Measurements from ENCODE around the gene ATP6V0C. TPM values are rescaled to one million over a fixed set of nuclear protein-coding genes. Genes with fewer than 3 reads are reported as not detected.
A peak's percentile ranks its signal among the peaks of the same experiment; 100 is the strongest.

ATP6V0C gene
- total and polyA plus RNA-seq, 2 donors from 2014 or later, result 303 to 520 TPM

- DNase-seq (peak in 2 of 5 donors; percentile 41 to 73), FAIRE-seq (no peak)
- TF ChIP-seq CTCF (IDR thresholded peaks at IDR 0.05; ENCODE audit: borderline replicate concordance, extremely low read depth, insufficient read depth), result no peak
- H3K27ac ChIP-seq (ENCODE audit: low read depth in 2 of 2, low read length in 2 of 2), result peak overlapping the region; percentile 3 to 32
- peak overlapping the region in 1 of 3 donors; percentile 31 for H3K9ac ChIP-seq (ENCODE audit: low read length in 3 of 3)
- H3K9me3 ChIP-seq (ENCODE audit: control insufficient read depth in 2 of 3, insufficient read depth in 1 of 3, low read length in 3 of 3), result no peaks in the 10 kb centered on the region
- H3K27me3 ChIP-seq (ENCODE audit: control insufficient read depth, insufficient read depth, low read length), result no peaks in the 10 kb centered on the region
- intact Hi-C loops (cut with DNase I), result no loop called here
- H3K4me3 ChIP-seq (ENCODE audit: low read length in 3 of 3), result no peak overlapping the region
- H3K36me3 ChIP-seq (ENCODE audit: control insufficient read depth in 2 of 3, insufficient read depth in 3 of 3, low read length in 3 of 3), result no peaks in the 10 kb centered on the region
- H3K4me1 ChIP-seq (ENCODE audit: control insufficient read depth in 2 of 3, insufficient read depth in 2 of 3, low read depth in 1 of 3, low read length in 3 of 3), result peaks cover 2 to 57% (median 16%) of the 10 kb centered on the region in 3 donors
Measured at GRCh38 chr16:2483939-2484897, 29.5 kb upstream of the ATP6V0C start.

- Histone ChIP-seq H3K9me3 (ENCODE audit: control insufficient read depth in 2 of 3, insufficient read depth in 1 of 3, low read length in 3 of 3) (no peaks in the 10 kb centered on the region), H3K9ac (ENCODE audit: low read length in 3 of 3) (no peak overlapping the region), H3K27ac (ENCODE audit: low read depth in 2 of 2, low read length in 2 of 2) (peak overlapping the region in 1 of 2 donors; percentile 23), H3K27me3 (ENCODE audit: control insufficient read depth, insufficient read depth, low read length) (no peaks in the 10 kb centered on the region), H3K4me3 (ENCODE audit: low read length in 3 of 3) (no peak overlapping the region), H3K4me1 (ENCODE audit: control insufficient read depth in 2 of 3, insufficient read depth in 2 of 3, low read depth in 1 of 3, low read length in 3 of 3) (peaks cover 2 to 63% (median 16%) of the 10 kb centered on the region in 3 donors), H3K36me3 (ENCODE audit: control insufficient read depth in 2 of 3, insufficient read depth in 3 of 3, low read length in 3 of 3) (peaks cover 0 to 3% (median 0%) of the 10 kb centered on the region in 3 donors)
- intact Hi-C loops (cut with DNase I), result no loop called here
- FAIRE-seq (no peak), DNase-seq (peak in 1 of 5 donors; percentile 45)
- TF ChIP-seq CTCF (IDR thresholded peaks at IDR 0.05; ENCODE audit: borderline replicate concordance, extremely low read depth, insufficient read depth), result no peak
Measured at GRCh38 chr16:2484898-2485508, 28.7 kb upstream of the ATP6V0C start.

- H3K27me3 ChIP-seq (ENCODE audit: control insufficient read depth, insufficient read depth, low read length), result no peaks in the 10 kb centered on the region
- H3K9ac ChIP-seq (ENCODE audit: low read length in 3 of 3), result no peak overlapping the region
- H3K4me3 ChIP-seq (ENCODE audit: low read length in 3 of 3), result no peak overlapping the region
- peaks cover 2 to 64% (median 14%) of the 10 kb centered on the region in 3 donors for H3K4me1 ChIP-seq (ENCODE audit: control insufficient read depth in 2 of 3, insufficient read depth in 2 of 3, low read depth in 1 of 3, low read length in 3 of 3)
- H3K36me3 ChIP-seq (ENCODE audit: control insufficient read depth in 2 of 3, insufficient read depth in 3 of 3, low read length in 3 of 3), result peaks cover 0 to 3% (median 0%) of the 10 kb centered on the region in 3 donors
- intact Hi-C loops (cut with DNase I), result no loop called here
- FAIRE-seq (no peak), DNase-seq (peak in 2 of 5 donors; percentile 49 to 71)
- peak overlapping the region; percentile 47 to 71 for H3K27ac ChIP-seq (ENCODE audit: low read depth in 2 of 2, low read length in 2 of 2)
- H3K9me3 ChIP-seq (ENCODE audit: control insufficient read depth in 2 of 3, insufficient read depth in 1 of 3, low read length in 3 of 3), result no peaks in the 10 kb centered on the region
- no peak for TF ChIP-seq CTCF (IDR thresholded peaks at IDR 0.05; ENCODE audit: borderline replicate concordance, extremely low read depth, insufficient read depth)
Measured at GRCh38 chr16:2485811-2486507, 27.8 kb upstream of the ATP6V0C start.
